GM21529 (cell line): Measurements from ENCODE around the gene C7orf25.
A peak's percentile ranks its signal among the peaks of the same experiment; 100 is the strongest.

Source experiments
- ATAC-seq: cut with Tn5 transposase; IDR thresholded peaks from one replicate; pipeline ENCODE4 v1.9.1; 2021; ENCODE audit not compliant: unreplicated experiment

Gene C7orf25

GRCh38 chr7:42911454-42912447 lies at the start of gene C7orf25:
TSS of gene C7orf25 (minus strand) at chr7:42912070. CDS start at chr7:42910900, 1,170 bp downstream.
- peak; percentile 89 for ATAC-seq

GRCh38 chr7:42961170-42961569 lies 49.3 kb upstream of the C7orf25 start:
- no peak for ATAC-seq

- ATAC-seq, result no peak
These were observed 48.9 kb upstream of the C7orf25 start for GRCh38 chr7:42960762-42961161.

- ATAC-seq, result no peak
These were observed 47.7 kb upstream of the C7orf25 start for GRCh38 chr7:42959549-42959948.

- ATAC-seq, result no peak
These were observed 44.2 kb upstream of the C7orf25 start for GRCh38 chr7:42956062-42956461.

GRCh38 chr7:42953994-42954393 lies 42.1 kb upstream of the C7orf25 start:
- no peak for ATAC-seq

GRCh38 chr7:42952328-42952727 lies 40.5 kb upstream of the C7orf25 start:
- no peak for ATAC-seq

- ATAC-seq, result no peak
These were observed 38.5 kb upstream of the C7orf25 start for GRCh38 chr7:42950417-42950816.

- no peak for ATAC-seq
These were observed 35.7 kb upstream of the C7orf25 start for GRCh38 chr7:42947521-42947920.

GRCh38 chr7:42946627-42946950 lies 34.7 kb upstream of the C7orf25 start:
- ATAC-seq, result no peak

GRCh38 chr7:42945821-42946626 lies 34.2 kb upstream of the C7orf25 start:
- ATAC-seq, result peak; percentile 79

GRCh38 chr7:42940985-42941847 lies 29.3 kb upstream of the C7orf25 start:
- ATAC-seq, result peak; percentile 39

GRCh38 chr7:42939457-42940240 lies 27.8 kb upstream of the C7orf25 start:
- ATAC-seq, result peak; percentile 35

- no peak for ATAC-seq
These were observed 24.0 kb upstream of the C7orf25 start for GRCh38 chr7:42935861-42936260.

- no peak for ATAC-seq
These were observed 22.4 kb upstream of the C7orf25 start for GRCh38 chr7:42934291-42934690.

- ATAC-seq, result peak; percentile 16
These were observed 21.1 kb upstream of the C7orf25 start for GRCh38 chr7:42932811-42933591.

- ATAC-seq, result peak; percentile 99
These were observed 20.2 kb upstream of the C7orf25 start, which contains the start of the genes MRPL32 and PSMA2 for GRCh38 chr7:42931834-42932651. TSS of gene MRPL32 (plus strand) at chr7:42932376. CDS start at chr7:42932387, 11 bp downstream. TSS of gene PSMA2 (minus strand) at chr7:42932174. CDS start at chr7:42932158, 16 bp downstream.

GRCh38 chr7:42931447-42931833 lies 19.6 kb upstream of the C7orf25 start:
- no peak for ATAC-seq
